Posterior vena cava (tissue), 2 donors: ENCODE results near the gene MTHFD2. TPM values are rescaled to one million over a fixed set of nuclear protein-coding genes. Genes with fewer than 3 reads are reported as not detected.
"Not testable (repeated sequence)": the region's sequence is repeated elsewhere in the genome, so short reads cannot be mapped to it uniquely, and the experiment has no call there.

ENCODE experiments used
- DNase-seq: peaks from one replicate; pipeline ENCODE4 v3.0.0-alpha.2; 2020; ENCODE audit warnings: low spot score
- intact Hi-C, 2 donors: fragments of 100-400 bp; cut with DNase I; formaldehyde crosslinking; loops; one replicate each; pipeline versions ENCODE4 v1.14.1 to v1.14.2; 2022 to 2023
- total RNA-seq, 2 donors: library from RNA; stranded (reverse); fragmentation: NEBNext Ultra II Directional; extraction: Animal tissue kit (Norgen Biotek cat#: 25700); gene quantifications; one replicate each; pipeline ENCODE4 v1.2.1, GENCODE V29; 2021
- donor health status: DM: yes; HTN: yes; CAD: no.
- donor health status: DM: yes; HTN: yes; CAD: no.

The MTHFD2 gene
- total RNA-seq, 2 donors from 2014 or later: 83.7 to 101 TPM

DNA sequence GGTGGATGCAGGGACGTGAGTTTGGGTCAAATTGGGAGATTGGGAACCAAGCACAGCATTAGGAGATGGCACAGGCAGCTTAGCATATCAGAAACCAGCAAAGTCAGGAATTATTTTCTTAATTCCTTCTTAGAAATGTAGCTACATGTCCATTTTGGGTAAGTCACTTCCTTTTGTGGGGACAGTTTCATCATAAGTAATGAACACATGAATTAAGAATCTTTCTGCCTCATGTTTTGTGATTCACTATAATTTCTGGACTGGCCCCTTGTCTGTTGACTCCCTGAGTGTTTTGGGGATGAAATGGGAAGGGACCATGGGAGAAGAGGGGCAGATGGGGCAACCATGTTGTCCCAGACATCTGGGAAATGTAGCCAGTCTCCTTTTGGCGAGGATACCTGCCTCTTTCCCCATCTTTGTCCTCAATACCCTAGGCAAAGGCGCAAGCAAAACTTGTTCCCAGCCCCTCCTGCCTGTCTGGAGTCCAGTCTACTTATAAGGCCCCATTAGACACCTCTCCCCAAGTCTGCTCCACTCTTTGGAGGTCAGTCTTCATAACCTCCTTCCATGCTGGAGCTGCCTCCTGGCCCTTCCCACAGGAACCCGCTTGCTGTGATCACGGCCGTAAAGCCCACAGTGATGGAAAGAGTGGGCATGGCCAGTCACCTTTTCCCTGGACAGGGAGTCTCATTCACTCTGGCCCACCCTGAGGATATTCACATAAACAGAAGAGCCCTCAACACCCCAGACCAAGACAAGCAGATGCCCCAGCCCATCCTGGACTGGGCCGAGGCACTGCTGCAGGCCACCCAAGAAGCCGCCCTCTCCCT is 25.7 kb downstream of the MTHFD2 start:
- intact Hi-C loops: no loop called here
- no peak for DNase-seq

DNA sequence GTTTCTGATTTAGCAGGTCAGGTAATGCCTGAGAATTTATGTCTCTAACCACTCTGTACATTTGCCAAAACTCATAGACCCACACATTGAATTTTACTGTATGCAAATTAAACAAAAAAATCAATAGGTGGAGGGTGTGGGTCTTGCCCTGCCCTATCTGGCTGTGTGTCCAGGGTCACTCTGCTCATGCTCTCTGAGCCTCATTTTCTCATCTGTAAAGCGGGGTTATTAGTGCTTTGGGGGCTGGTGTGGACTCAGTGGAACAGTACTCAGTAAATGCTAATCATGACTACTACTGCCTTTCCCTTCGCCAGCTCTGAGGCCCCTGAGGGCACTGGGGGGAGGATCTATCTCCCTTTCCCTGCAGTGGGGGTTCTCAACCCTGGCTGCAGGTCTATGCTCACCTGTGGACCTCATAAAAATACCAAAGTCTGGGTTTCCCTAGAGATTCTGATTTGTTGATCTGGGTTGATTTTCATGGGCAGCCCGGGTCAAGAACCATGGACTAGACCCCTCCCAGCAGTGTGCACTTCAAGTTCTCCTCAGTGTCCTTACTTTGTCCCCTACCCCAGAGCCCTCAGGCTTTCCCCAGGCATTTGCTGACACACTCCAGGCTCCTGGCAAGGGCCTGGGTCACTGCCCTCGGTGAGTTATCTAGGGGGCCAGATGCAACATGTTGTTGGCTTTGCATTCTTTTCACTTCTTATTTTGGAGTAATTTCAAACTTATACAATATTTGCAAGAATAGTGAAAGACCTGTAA is 27.5 kb downstream of the MTHFD2 start:
- intact Hi-C loops: no loop called here
- DNase-seq: no peak

DNA sequence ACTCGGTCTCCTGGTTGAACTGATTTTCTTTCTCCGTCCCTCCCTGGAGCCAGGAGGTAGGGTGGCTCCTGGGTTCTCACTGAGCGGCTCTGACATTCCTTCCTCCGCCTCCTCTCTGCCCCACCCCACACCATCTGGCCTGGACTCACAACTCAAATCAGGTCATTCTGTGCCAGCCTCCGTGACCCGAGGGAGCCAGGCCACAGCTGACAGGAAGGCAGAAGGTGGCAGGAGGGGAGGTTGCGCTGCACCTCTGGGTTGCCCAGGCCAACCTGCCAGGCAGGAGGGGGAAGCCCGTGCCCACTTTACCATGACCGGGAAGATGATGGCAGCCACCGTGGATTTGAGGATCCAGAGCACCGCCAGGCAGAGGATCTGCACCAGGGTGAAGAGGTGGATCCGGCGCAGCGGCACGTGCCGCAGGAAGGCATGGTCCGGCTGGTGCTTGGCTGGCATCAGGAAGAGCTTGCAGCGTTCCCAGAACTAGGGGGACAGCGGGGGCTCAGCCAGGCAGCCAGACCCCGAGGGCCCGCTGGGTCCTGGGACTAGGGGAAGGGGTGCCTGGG is 28.3 kb downstream of the MTHFD2 start:
- intact Hi-C loops: no loop called here
- no peak for DNase-seq

DNA sequence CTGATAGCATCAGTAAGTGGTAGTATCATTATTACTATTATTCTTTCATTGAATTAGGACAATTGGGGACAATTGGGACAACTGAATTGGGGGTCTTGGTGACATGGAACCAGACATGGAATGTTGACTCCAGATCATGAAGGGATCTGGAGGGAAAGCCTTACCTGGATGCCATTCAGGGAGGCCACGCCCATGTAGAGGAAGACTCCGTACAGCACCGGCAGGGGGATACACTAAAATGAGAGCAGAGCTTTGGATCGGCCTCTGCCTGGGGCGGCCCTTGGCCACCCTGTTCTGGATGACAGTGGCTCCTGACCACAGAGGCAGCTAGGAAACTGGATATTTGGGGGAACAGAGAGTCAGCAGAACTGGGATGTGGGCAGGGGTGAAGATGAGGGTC is 29.2 kb downstream of the MTHFD2 start:
- intact Hi-C loops: no loop called here
- DNase-seq: no peak

DNA sequence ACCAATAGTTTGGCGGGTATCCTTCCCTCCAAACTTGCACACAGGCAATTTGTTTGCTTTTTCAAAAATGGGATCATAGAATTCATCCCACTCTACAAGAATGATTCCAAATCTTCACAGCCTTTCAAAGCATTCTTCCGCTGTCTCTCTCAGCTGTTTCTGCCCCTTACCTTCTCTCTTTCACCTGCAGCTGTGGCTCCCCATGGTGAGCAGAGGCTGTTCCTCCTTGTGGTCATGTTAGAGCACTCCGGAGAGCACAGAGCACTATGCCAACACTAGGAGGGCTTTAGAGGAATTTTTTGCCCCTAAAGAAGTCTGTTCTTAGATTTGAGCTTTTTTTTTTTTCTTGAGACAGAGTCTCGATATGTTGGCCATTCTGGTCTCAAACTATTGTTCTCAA is 30.4 kb downstream of the MTHFD2 start:
- intact Hi-C loops: no loop called here
- no peak for DNase-seq

DNA sequence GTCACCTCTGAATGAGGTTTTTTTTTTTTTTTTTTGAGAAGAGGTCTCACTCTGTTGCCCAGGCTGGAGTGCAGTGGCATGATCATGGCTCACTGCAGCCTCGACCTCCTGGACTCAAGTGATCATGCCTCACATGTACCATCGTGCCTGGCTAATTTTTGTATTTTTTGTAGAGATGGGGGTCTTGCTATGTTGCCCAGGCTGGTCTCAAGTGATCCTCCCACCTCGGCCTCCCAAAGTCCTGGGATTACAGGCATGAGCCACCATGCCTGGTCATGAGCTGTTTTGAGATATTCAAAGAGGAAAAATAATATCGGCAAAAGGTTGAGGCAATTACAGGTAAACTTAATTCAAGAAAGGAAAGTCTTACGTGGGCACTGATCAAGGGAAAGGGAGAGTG is 31.4 kb downstream of the MTHFD2 start:
- not testable (repeated sequence) for DNase-seq

DNA sequence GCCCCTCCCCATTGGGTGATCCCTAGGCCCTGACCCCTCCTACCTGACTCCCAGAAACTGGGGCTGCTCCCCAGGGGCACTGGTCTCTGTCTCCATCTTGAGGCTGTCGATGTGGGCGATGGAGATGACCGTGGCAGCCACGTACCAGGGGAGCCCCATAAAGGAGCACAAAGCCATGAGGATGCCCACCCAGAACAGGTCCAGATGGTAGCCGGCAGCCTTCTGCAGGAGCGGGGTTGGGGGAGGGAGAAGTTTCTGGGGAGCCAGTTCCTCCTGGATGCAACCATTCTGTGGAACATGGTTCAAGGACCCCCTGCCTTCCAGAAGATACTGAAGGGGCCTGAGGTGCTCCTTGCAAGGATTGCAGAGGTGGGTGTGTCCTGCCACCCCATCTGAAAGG is 34.0 kb downstream of the MTHFD2 start:
- intact Hi-C loops: loop anchor here in 1 of 2 donors (5.0 kb wide), 1 partner anchor 520 kb away; no protein-coding TSS in a partner anchor
- no peak for DNase-seq

More for the DNA sequence above, 31.4 kb downstream of the MTHFD2 start:
- intact Hi-C loops: loop anchor here in 1 of 2 donors (5.0 kb wide), 1 partner anchor 522 kb away; no protein-coding TSS in a partner anchor

DNA sequence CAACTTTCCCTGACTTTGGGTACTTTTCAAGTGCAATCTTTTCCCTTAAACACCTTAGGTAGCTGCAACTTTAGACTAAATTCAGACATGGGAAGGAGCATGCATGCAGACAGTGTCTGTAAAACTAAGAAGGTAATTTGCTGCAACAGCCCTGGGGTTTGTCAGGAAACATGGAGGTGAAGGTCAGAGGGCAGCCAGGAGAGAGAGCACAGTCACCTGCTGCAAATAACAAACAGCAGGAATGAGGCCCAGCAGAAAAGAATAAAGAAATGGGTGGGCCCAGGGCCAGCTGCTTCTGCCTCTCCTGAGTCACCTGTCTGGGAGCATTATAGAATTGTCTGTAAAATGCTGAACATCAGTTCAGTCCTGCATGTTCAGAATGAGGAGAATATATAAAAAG is 35.2 kb downstream of the MTHFD2 start:
- no peak for DNase-seq
- intact Hi-C loops: loop anchor here in 1 of 2 donors (5.0 kb wide), 1 partner anchor 519 kb away; no protein-coding TSS in a partner anchor

DNA sequence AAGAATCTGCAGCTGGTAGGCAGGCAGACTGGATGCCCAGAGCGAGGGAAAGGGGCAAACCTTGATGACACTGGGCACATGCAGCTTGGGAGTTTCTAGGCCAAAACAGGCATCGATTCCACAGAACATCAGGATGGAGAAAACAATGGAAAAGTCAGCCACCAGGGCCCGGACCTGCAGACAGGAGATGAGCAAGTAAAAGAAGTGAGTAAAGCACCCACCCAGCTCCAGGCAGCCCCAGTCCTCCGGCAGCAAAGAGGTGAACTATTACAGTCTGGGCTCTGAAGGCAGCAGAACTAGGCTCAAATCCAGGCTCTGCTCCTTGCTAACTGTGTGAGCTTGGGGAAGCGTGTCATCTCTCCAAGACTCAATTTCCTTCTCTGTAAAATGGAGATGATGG is 36.6 kb downstream of the MTHFD2 start:
- DNase-seq: no peak
- intact Hi-C loops: no loop called here

DNA sequence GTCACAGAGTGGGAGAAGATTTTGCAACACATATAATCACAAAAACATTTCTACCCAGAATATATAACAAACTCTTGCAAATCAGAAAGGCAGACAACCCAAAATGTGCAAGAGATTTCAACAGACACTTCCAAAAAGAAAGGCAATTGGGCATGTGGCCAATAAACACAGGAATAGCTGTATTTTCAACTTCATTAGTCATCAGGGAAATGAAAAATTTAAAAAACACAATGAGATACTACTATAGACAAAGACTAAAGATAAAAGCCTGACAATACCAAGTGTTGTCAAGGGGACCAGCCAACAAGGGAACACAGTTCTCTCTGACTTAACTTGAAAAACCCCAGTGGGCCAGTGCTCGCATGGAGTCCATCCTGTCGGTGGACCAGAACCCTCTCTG is 40.5 kb downstream of the MTHFD2 start:
- DNase-seq: no peak
- intact Hi-C loops: no loop called here

DNA sequence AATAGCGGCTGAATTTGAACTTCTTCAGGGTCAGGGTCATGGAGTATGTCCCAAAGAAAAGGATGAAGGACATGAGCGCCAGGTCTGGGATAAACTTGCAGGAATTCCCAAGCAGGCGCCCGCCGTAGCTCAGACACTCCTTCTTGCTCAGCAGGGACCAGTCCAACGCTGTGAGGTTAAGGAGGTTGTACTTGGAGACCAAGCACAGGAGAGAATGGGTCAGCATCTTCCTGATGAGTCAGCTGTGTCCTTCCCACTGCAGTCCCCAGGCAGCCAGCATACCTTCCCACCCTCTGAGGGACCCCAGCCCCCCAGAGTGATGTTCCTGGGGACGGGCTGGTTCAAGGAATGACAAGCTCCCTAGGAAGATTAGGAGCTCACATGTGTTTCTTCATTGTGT is 40.9 kb downstream of the MTHFD2 start:
- peak; percentile 38 for DNase-seq

DNA sequence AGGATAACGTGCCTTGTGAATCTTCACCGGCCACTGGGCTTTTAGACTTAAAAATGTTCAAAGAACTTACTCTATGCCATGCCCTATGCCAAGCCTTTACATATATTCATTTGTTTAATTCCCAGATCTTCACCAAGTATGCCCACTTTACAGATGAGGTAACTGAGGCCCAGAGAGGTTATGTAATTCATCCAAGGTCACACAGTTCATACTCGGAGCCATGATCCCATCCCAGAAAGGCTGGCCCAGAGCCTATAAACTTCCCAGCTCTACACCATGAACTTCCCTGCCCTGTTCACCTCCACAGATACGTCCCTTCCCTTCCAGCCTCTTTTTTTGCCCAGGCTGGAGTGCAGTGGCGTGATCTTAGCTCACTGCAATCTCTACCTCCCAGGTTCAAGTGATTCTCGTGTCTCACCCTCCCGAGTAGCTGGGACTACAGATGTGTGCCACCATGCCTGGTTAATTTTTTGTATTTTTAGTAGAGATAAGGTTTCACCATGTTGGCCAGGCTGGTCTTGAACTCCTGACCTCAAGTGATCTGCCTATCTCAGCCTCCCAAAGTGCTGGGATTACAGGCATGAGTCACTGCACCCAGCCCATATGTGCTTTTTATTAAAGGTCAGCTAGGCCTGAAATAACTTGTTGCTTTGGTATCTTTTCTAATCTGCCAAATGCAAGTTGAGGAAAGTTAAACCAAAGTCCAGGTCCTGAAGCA is 44.1 kb downstream of the MTHFD2 start:
- DNase-seq: no peak
- intact Hi-C loops: loop anchor here in 1 of 2 donors (10.0 kb wide), 1 partner anchor 92 kb away; no protein-coding TSS in a partner anchor

More for the DNA sequence above, 40.9 kb downstream of the MTHFD2 start:
- intact Hi-C loops: no loop called here

DNA sequence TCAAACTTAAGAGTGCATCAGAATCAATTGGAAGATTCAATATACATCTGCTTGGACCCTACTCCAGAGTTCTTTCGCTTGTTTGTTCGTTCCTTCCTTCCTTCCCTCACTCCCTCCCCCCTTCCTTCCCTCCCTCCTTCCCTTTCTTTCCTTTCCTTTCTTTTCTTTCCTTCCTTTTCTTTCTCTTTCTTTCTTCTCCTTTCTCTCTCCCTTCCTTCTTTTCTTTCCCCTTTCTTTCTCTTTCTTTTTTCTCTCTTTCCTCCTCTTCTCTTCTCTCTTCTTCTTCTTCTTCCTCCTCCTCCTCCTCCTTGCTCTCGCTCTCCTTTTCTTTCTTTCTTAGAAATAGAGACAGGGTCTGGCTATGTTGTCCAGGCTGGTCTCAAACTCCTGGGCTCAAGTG is 45.9 kb downstream of the MTHFD2 start:
- intact Hi-C loops: loop anchor here in 1 of 2 donors (10.0 kb wide), 1 partner anchor 91 kb away; no protein-coding TSS in a partner anchor
- DNase-seq: no peak

DNA sequence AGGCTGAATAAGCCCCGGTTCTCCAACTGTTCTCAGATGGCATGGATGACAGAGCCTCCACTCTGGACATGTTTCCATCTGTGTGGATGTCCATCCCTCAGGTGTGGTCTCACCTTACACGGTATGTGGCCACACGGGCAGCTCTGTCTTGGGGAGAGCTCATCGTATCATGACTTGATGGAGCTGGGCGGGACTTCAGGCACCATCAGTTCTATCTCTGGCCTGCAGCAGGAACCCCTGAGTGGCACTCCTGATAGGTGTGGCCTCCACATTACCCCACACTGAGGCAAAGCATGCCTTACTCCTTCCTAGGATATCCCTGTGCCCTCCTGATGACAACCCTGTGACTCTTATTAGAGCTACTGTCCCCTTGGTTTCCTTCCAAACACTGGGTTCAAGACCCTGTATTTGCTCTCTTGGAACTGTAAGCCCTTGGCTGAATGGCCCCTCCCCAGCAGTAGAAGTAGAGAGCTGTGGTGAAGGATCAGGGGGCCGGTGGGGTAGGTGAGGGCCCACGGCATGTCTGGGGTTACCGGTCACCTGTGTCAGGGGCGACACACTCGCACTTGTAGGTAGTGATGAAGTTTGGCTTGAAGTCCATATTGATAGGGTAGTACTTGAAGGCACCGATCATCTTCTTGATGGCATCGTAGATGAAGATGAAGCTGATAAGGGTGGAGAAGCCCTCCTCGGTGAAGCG is 48.2 kb downstream of the MTHFD2 start:
- peak; percentile 70 for DNase-seq
- intact Hi-C loops: loop anchor here in 1 of 2 donors (10.0 kb wide), 1 partner anchor 88 kb away; no protein-coding TSS in a partner anchor

DNA sequence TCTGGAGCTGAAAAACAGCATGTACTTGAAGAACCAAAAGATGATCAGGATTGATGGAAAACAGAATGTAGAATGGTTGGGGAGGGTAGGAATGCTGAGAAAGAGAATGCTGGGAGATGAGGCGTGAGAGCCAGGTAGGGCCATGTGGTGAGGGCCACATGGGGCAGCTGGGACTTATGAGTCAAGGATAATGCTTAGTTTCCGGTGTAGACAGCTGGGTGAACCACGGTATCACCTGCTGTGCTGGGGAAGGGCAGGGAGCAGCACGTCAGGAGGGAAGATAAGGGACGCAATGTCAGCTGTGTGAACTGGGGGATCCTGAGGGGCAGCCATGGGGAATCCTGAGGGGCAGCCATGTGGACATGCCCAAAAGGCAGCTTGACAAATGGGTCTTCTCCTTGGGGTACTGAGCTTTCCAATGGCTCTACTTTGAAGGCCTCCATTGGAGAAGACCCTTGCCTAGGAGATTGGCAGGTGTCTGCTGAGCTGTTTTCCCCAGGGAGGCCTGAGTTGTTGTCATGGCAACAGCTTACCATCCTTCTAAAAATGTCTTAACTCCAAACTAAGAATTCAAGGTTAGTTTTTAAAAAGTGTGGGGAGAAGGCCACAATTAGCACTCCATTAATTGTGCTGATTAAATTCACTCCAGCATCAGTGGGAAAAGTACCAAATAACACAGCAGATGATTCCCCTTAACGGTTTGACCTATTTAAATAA is 51.1 kb downstream of the MTHFD2 start:
- no peak for DNase-seq
- intact Hi-C loops: loop anchor here (10.0 kb wide), 1 partner anchor 85 kb away; no protein-coding TSS in a partner anchor

DNA sequence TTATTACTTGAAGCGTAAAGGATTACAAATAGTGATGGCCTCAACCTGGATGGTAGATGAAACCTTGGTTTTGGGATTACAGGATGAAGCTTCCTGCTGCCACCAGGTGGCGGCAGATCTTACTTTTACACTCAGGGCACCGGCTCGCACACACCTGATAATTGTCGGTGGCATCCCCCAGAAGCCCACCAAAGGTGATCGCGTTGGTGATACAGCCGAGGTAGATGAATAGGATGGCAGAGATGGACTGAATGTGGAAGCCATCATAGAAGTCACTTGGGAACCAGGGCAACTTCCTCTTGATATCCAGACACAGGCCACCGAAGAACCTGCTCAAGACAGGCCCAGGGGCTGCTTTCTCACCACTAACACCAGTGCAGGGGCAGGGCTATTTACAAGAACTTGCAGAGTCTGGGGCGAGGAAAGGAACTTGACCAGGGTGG is 51.8 kb downstream of the MTHFD2 start:
- DNase-seq: peak; percentile 75
- intact Hi-C loops: loop anchor here in 1 of 2 donors (10.0 kb wide), 1 partner anchor 85 kb away; no protein-coding TSS in a partner anchor

DNA sequence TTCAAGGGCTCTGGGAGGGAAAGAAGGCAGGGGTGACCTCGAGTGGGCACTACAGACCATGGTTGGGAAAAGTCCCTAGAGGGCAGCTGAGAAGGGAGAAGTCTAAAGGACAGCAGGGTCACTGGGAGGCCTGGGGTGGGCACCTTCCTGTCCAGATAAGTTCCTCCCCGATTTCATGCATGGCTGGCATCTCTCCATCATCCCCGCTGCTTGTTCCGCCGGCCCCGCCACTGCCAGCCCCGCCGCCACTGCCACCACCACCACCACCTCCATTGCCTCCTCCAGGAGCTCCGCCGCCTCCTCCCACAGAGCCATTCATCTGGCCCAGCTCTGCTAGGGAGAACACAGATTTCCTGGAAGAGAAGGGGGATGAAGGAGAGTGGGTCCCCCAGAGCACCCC is 53.6 kb downstream of the MTHFD2 start:
- DNase-seq: no peak
- intact Hi-C loops: loop anchor here in 1 of 2 donors (10.0 kb wide), 1 partner anchor 83 kb away; no protein-coding TSS in a partner anchor

DNA sequence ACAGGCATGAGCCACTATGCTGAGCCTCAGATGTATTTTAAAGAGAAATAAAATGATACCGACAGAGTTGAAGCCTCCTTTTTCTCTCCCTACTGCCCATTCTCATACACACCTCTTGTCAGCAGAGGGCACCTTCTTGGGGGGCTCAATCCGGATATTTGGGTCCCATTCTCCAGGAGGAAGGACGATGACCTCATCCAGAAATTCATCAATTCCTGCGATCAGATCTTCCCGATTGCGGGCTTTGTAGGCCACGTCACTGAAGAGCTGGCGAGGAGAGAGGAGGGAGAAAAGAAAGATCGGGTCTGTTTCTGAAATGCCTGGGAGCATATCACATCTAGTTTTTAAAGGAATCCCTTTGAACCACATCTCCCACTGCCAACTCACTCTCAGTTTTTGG is 54.4 kb downstream of the MTHFD2 start:
- intact Hi-C loops: loop anchor here in 1 of 2 donors (10.0 kb wide), 1 partner anchor 82 kb away; no protein-coding TSS in a partner anchor
- DNase-seq: no peak
